Muscle of leg (tissue), 11 donors: ENCODE measurements around the gene CD93. TPM values are rescaled to one million over a fixed set of nuclear protein-coding genes. Genes with fewer than 3 reads are reported as not detected.
A peak's percentile ranks its signal among the peaks of the same experiment; 100 is the strongest.

Source experiments
- DNase-seq: peaks from one replicate; pipeline ENCODE4 v3.0.0; 2013
- H3K27ac ChIP-seq: one replicate; pipeline ENCODE4 v1.5.1; 2013; ENCODE audit warnings: mild to moderate bottlenecking, low read length, control low read depth
- H3K27me3 ChIP-seq: one replicate; pipeline ENCODE4 v1.6.1; 2013; ENCODE audit warnings: low read length; ENCODE audit not compliant: control insufficient read depth, insufficient read depth
- H3K36me3 ChIP-seq: one replicate; pipeline ENCODE4 v1.6.1; 2013; ENCODE audit warnings: low read length; ENCODE audit not compliant: control insufficient read depth, insufficient read depth
- H3K4me1 ChIP-seq: one replicate; pipeline ENCODE4 v1.6.1; 2013; ENCODE audit warnings: low read length; ENCODE audit not compliant: control insufficient read depth, insufficient read depth
- H3K4me3 ChIP-seq: one replicate; pipeline ENCODE4 v1.5.1; 2013; ENCODE audit warnings: low read length, control low read depth
- H3K9me3 ChIP-seq: replicated peaks from 2 replicates; pipeline ENCODE4 v1.6.1; 2013; ENCODE audit warnings: low read depth, low read length; ENCODE audit not compliant: control insufficient read depth
- WGBS: methylation state at CpG from one replicate; pipeline ENCODE4 v1.1.5; 2013; ENCODE audit warnings: missing lambda C conversion rate; ENCODE audit not compliant: insufficient coverage; 5-methylcytosine and 5-hydroxymethylcytosine counted together
- polyA plus RNA-seq, 8 donors: library from polyadenylated mRNA; unstranded; fragments of 120-200 nt; gene quantifications; one replicate each; pipeline versions ENCODE4 v1.2.1 to v1.2.3, GENCODE V29; 2013; ENCODE audit warnings: inconsistent platforms in 1 of 8, low replicate concordance in 1 of 8; ENCODE audit not compliant: insufficient read length in 8 of 8, insufficient read depth in 1 of 8
- total RNA-seq: library from RNA; stranded (reverse); fragments of 120-200 nt; gene quantifications from one replicate; pipeline ENCODE4 v1.2.4, GENCODE V29; 2013

CD93 gene
- total and polyA plus RNA-seq, 9 donors = 48.2 to 69.8 (median 59.7) TPM

DNA sequence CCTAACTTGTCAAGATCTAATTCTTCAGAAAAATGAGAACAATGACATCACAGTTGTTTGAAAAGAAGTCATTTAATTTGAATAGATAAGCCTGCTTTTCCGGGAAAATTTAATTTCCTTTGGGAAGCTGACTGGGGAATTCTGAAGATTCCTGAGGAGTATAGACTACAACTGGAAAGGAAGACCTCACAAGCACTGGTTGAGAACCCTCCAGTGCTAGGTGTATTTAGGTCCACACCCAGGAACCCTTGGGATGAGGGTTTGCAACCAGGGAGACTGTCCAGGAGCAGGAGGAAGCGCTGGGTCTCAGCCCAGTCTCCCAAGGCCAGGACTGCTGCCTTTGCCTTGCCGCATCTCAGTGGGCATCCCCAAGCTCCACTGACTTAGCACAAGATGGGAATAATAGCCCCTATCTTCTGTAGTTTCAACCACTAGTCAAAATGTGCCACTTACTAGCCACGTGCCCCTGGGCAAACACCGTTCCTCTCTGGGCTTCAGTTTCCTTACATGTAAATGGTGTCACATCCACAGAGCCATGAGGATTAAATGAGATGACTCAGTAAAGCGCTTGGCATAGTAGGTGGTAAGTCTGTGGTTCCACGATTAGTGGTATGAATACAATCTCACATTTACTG is 6.9 kb upstream of the CD93 start:
- H3K9me3 ChIP-seq = no peaks in the 10 kb centered on the region
- H3K27me3 ChIP-seq = peaks cover 2% of the 10 kb centered on the region
- no peak overlapping the region for H3K27ac ChIP-seq
- H3K4me1 ChIP-seq = peaks cover 5% of the 10 kb centered on the region
- H3K36me3 ChIP-seq = no peaks in the 10 kb centered on the region
- no peak overlapping the region for H3K4me3 ChIP-seq
- 40% methylated on average over 1 of the region's 7 CpGs for WGBS
- DNase-seq = no peak

DNA sequence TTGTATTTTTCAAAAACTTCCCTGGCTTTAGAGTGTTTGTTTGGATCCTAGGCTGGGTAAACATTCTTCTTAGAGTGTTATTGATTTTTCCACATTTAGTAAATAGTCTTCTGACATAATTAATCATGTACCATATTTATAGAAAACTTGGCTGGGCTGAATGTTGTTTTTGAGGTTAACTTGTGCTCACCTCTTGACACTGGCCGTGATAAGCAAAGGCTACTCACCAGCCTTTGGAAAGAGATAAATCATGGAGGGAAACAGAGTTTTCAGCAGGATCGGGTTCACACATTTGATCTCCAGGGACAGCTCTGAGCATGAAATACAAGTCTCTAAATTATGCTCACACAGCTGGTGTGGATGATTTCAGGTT is 6.2 kb upstream of the CD93 start:
- Histone ChIP-seq H3K4me3 (no peak overlapping the region), H3K9me3 (no peaks in the 10 kb centered on the region), H3K27ac (no peak overlapping the region), H3K36me3 (no peaks in the 10 kb centered on the region), H3K27me3 (peaks cover 2% of the 10 kb centered on the region), H3K4me1 (peaks cover 10% of the 10 kb centered on the region)
- no peak for DNase-seq
- WGBS = 40% methylated on average over 1 of the region's 2 CpGs

DNA sequence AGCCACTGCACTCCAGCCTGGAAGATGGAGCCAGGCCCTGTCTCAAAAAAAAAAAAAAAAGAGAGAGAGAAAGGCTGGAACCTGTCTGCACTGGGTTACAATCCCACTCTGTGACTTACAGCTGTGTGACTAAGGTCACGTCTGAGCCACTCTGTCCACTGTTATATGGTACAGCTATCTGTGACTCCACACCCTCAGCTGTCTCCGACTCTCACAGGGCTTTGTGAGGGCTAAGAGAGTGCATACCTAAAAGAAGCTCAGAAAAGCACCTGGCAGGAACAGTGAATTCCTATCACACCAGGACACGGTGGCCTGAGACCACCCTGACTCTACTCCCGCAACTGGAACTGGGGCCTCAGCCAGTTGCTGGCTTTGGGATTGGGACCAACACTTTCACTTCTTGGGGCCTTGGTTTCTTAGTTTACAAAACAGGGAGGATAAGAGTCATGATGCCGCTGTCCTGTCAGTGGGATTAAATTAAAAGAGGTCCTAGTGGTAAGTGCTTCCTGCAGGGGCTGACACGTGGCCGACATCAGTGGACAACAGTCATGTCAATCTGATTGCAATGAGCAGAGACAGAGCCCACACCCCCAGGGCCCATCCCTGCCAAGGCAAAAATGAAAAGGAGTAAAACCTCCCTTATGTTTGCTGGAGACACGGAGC is 5.7 kb upstream of the CD93 start:
- peaks cover 15% of the 10 kb centered on the region for H3K4me1 ChIP-seq
- 49% methylated on average over 3 of the region's 8 CpGs for WGBS
- DNase-seq = no peak
- H3K27ac ChIP-seq = no peak overlapping the region
- H3K4me3 ChIP-seq = no peak overlapping the region
- peaks cover 2% of the 10 kb centered on the region for H3K27me3 ChIP-seq
- no peaks in the 10 kb centered on the region for H3K36me3 ChIP-seq
- no peaks in the 10 kb centered on the region for H3K9me3 ChIP-seq

DNA sequence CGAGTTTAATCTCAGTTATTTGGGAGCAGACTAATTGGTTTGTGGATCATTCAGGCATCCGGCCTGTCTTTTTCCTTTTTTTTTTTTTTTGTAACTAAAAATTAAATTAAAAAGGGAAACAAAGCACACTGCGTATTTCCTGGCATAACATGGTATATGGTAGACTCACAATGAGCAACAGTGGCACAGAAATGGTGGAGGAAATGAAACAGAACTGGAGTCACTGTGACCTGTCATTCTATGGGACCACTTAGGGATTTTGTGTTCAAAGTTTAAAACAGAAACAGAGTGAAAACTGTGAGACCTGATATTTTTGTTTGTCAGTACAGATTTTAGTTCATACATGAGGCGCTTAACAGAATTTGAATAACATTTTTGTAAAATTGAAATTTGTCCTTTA is 4.8 kb upstream of the CD93 start:
- 100% methylated on average over 1 of the region's 4 CpGs for WGBS
- Histone ChIP-seq H3K36me3 (no peaks in the 10 kb centered on the region), H3K9me3 (no peaks in the 10 kb centered on the region), H3K27ac (no peak overlapping the region), H3K4me1 (peaks cover 23% of the 10 kb centered on the region), H3K27me3 (peaks cover 2% of the 10 kb centered on the region), H3K4me3 (no peak overlapping the region)
- no peak for DNase-seq

DNA sequence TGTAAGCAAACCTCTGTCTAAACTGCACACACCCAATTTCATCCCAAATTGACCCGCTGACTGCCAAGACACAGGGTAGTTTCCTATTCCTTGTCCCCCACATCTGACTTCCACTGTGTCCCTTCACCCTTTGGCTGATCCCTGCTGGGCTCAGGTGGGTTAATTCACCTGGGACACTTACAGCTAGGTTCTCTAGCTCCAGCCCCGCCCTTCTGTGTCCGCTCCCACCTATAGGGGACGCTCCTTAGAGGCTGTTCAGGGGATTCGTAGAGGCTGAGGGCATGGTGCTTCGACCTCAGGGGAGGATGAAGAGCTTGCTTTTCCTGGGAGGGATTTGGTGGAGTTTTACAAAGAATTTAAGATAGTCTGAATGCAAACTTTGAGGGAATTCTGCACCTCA is 4.0 kb upstream of the CD93 start:
- Histone ChIP-seq H3K27ac (no peak overlapping the region), H3K4me1 (peaks cover 27% of the 10 kb centered on the region), H3K27me3 (peaks cover 2% of the 10 kb centered on the region), H3K4me3 (no peak overlapping the region), H3K9me3 (no peaks in the 10 kb centered on the region), H3K36me3 (no peaks in the 10 kb centered on the region)
- WGBS = 69% methylated on average over 3 of the region's 6 CpGs
- DNase-seq = no peak

DNA sequence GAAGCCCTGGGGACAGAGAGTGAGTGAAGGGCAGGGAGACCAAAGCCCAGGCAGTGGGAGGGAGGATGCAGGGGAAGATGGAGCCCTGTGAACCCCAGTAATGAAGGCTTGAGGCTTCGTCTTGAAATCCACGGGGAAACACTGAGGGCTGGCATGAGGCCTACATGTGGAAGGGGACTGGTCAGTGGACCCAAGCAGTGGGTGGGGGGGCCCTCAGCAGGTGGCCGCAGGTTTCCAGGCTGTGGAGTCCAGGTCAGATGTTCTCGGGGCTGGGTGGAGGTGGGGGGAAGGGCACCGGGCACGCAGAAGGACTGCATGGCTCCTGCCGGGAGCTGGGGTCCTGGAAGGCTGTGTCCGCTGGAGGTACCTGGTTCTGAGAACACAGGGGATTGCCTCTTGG is 2.7 kb upstream of the CD93 start:
- Histone ChIP-seq H3K9me3 (no peaks in the 10 kb centered on the region), H3K27me3 (peaks cover 2% of the 10 kb centered on the region), H3K27ac (no peak overlapping the region), H3K36me3 (no peaks in the 10 kb centered on the region), H3K4me3 (no peak overlapping the region), H3K4me1 (peaks cover 28% of the 10 kb centered on the region)
- no peak for DNase-seq
- 95% methylated on average over 8 of the region's 8 CpGs for whole genome bisulfite sequencing

DNA sequence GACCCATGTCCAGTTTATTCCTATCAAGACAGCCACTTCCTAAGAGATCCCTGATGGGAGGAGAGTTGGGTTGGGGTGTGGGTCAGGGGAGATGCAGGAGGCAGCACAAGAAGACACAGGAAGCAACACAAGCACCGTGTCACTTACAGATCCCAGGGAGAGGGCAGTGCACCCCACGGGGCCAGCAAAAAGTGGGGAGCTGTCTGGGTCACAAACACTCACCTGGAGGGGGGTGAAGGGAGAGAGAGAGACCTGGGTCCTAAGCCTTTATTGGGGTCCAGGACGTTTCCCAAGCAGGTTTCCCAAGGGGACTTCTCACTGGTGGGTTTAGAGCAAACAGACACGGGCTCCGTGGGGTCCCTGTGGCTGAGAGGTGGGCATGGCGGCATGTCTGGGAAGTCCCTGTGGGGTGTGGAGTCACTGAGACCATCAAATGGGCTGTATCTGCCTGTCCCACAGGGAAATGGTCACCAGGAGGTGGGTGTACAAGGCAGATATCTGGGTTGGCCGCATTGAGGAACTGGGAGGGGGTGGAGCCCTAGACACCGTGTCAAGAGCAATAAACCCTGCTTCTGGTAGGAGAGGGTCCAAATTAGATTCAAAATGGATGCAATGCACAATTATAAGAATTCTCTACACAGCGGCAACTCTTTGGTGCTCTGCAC is 1.6 kb upstream of the CD93 start:
- 78% methylated on average over 8 of the region's 9 CpGs for WGBS
- H3K4me3 ChIP-seq = no peak overlapping the region
- peaks cover 28% of the 10 kb centered on the region for H3K4me1 ChIP-seq
- H3K9me3 ChIP-seq = no peaks in the 10 kb centered on the region
- peak overlapping the region; percentile 89 for H3K27ac ChIP-seq
- H3K36me3 ChIP-seq = no peaks in the 10 kb centered on the region
- no peak for DNase-seq
- H3K27me3 ChIP-seq = no peaks in the 10 kb centered on the region

DNA sequence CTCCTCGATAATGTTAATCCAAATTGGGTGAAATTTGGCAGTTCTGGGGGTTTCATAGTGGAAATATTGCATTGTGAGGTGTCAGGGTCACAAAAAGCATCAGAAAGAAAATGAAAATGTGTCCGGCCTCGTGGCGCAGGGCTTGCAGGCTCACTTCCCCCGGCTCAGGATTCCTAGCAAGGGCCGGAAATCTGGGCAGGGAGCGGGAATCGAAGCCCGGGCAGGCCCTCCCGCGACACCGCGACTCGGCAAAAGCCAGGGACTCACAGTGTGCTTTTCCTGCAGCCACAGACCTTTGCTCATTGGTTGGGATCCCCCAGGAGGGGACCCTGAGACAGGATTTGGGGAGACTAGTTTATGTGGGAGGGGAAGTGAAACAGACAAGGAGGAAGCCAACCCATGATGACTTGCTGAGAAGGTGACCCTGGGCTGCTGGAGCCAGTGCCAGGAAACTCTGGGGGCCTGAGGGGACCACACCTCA is 847 bp upstream of the CD93 start:
- H3K36me3 ChIP-seq = no peaks in the 10 kb centered on the region
- H3K27ac ChIP-seq = peak overlapping the region; percentile 89
- no peak overlapping the region for H3K4me3 ChIP-seq
- H3K27me3 ChIP-seq = no peaks in the 10 kb centered on the region
- WGBS = 75% methylated on average over 9 of the region's 14 CpGs
- H3K4me1 ChIP-seq = peaks cover 26% of the 10 kb centered on the region
- peak; percentile 61 for DNase-seq
- no peaks in the 10 kb centered on the region for H3K9me3 ChIP-seq

DNA sequence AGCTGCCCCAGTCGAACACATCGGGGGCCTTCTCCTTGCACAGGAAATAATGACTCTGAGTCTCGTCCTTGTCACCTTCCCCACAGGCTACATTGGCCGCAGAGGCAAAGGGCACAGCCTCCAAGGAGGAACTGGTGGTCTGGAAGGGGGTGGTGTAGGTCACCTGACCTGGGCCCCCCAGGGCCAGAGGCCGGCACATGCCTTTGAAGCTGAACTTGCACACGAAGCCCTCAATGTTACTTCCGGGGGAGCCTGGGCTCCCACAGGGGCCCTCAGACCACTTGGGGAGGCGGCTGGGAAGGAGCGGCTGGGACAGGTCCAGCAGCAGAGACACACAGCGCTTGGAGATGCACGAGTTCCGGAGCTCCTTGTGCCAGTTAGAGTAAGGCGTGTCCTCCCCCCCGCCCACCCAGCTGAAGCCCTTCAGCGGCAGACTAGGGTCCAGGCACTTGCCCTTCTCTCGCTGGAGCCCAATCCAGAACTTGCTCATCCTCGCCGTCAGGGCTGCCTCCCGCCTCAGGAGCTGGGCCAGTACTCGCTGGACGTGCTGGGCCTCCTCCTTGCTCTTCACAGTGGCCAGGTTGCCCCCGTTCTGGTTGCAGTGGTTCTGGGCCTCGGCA is 578 bp downstream of the CD93 start:
- WGBS = 79% methylated on average over 21 of the region's 23 CpGs
- H3K27me3 ChIP-seq = no peaks in the 10 kb centered on the region
- no peaks in the 10 kb centered on the region for H3K36me3 ChIP-seq
- H3K4me1 ChIP-seq = peaks cover 29% of the 10 kb centered on the region
- no peak for DNase-seq
- peak overlapping the region; percentile 46 for H3K4me3 ChIP-seq
- H3K9me3 ChIP-seq = no peaks in the 10 kb centered on the region
- H3K27ac ChIP-seq = peak overlapping the region; percentile 89

DNA sequence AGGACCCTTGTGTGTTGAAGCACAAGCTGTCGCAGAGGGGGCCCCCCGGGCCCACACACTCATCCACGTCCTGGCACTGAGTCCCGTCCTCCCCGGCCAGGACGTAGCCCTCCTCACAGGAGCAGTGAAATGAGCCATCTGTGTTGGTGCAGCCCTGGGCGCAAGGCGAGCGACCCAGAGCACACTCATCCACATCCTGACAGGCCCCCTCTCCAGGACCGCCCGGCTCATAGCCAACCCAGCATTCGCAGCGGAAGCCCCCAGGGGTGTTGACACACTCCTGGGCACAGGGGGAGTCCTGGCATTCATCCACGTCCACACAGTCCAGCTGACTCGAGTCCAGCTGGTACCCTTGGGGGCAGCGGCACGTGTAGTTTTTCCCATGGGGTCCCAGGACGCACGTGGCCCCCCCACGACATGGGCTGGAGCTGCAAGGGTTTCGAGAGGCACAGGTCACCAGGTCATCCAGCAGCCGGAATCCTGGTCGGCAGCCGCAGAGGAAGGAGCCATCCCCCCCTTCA is 1.2 kb downstream of the CD93 start:
- Histone ChIP-seq H3K36me3 (no peaks in the 10 kb centered on the region), H3K9me3 (no peaks in the 10 kb centered on the region), H3K4me1 (peaks cover 29% of the 10 kb centered on the region), H3K27ac (peak overlapping the region; percentile 89), H3K27me3 (no peaks in the 10 kb centered on the region), H3K4me3 (peak overlapping the region; percentile 46)
- 48% methylated on average over 18 of the region's 24 CpGs for WGBS
- DNase-seq = no peak
